A172 (cell line): Measurements from ENCODE around the gene MYO9B. TPM values are rescaled to one million over a fixed set of nuclear protein-coding genes. Genes with fewer than 3 reads are reported as not detected.

Source experiments
- DNase-seq: peaks from one replicate; pipeline ENCODE4 v3.0.0-alpha.2; 2015; ENCODE audit warnings: low spot score
- total RNA-seq: library from RNA; depleted of rRNA; stranded (reverse); fragments of >200 nt; shearing (Covaris generic); gene quantifications from 2 replicates; pipeline ENCODE4 v1.2.3, GENCODE V29; 2014; rRNA removed

The MYO9B gene
- total RNA-seq: 37.6 and 43.8 TPM in 2 replicates

- peak; percentile 98 for DNase-seq
These were observed at the start of gene MYO9B, which contains the start of gene HAUS8 for GRCh38 chr19:17075035-17075863. MYO9B (plus strand) TSS chr19:17075777; CDS start chr19:17101718, 25,941 bp downstream. HAUS8 (minus strand) TSS chr19:17075452; CDS start chr19:17075422, 30 bp downstream.

GRCh38 chr19:17025991-17026658, 49.5 kb upstream of the MYO9B start:
- no peak for DNase-seq

DNA sequence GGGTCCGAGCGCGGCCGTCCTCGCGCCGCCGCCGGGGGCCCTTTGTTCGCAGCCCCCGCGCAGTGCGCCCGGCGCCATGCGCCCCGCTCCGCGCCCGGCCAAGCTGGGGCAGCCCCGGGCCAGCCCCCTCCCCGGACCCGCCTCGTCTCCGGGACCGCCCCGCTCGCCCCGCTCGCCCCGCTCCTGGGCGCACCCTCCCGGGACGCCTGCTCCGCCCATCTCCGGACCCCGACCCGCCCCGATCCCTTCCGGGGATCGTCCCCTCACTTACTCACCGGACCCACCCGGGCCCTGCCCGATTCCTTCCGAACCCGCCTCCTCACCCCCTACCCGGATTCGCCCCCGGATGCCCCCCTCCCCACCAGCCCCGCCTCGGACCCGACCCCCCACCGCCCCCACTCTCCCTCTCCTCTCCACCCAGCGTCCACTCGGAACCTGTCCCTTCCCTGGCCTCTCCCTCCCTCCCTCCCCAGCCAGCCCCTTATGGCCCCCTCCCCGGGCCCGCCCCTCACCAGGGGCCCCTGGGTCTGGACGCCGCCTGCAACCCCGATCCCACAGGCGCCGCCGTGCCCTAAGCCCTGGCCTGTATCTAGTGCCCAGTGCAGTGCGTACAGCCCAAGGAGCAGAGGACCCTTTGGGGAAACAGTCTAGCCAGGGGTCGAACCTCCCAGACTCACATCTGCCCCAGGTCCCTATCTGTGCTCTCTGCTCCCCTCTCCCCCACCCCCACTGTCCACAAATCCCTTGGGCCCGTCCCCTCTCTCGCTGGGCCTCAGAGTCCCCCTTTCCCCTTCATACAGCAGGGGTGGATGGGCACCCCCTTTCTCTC, 48.7 kb upstream of the MYO9B start, which contains the start of gene CPAMD8:
Gene CPAMD8, minus strand, starts transcription at position 105 of the 829 bp plus-strand sequence. CDS start 168 bp downstream, outside the sequence.
- DNase-seq: no peak

DNA sequence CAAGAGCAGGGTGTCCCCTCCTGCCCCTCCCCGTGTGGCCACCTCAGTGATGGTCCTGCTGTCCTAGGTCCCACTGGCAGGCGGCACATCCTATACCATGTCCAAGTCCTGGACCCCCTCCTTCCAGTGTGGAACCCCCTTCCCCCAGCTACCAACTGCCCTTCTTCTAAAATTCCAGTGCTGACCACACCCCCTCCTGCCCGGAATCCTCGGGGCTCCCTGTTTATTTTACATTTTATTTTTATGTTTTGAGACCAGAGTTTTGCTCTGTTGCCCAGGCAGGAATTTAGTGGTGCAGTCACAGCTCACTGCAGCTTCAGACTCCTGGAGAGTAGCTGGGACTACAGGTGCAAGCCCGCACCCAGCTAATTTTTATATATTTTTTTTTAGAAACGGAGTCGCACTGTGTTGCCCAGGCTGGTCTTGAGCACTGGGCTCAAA, 48.0 kb upstream of the MYO9B start:
- no peak for DNase-seq

DNA sequence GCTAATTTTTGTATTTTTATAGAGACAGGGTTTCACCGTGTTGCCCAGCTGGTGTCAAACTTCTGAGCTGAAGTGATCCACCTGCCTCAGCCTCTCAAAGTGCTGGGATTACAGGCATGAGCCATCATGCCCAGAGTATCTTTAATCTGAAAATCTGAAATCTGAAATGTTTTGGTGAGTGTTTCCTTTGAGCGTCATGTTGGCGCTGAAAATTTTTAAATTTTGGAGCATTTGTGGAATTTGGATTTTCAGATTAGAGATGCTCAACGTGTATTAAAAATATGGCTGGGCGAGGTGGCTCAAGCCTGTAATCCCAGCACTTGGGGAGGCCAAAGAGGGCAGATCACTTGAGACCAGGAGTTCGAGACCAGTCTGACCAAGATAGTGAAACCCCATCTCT, 43.8 kb upstream of the MYO9B start:
- no peak for DNase-seq

DNA sequence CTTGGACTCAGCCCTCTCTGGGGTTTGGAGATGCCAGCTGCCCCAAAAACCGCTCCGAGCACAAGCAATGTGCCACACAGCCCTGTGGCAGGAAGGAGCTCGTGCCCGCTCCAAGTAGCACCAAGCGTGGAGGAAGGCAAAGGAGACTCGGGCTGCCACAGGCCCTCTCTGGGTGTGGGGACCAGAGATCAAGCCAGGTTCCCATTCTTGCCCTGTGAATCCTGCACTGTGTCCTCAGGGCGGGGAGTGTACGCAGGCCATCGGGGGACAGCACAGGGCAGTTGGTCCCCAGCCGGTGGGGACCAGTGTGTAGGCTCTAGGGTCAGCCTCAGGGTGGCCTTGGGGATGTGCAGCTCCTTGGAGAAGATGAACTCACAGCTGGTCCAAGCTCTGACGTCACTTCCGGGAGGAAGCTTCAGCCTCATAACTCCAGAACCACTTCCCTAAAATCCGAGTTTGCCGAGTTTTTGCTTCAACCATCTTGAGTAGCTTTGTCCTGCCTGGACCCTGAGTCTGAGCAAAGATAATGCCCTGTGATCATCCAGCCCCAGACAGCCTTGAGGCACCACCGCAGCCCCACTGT, 39.6 kb upstream of the MYO9B start:
- DNase-seq: no peak

DNA sequence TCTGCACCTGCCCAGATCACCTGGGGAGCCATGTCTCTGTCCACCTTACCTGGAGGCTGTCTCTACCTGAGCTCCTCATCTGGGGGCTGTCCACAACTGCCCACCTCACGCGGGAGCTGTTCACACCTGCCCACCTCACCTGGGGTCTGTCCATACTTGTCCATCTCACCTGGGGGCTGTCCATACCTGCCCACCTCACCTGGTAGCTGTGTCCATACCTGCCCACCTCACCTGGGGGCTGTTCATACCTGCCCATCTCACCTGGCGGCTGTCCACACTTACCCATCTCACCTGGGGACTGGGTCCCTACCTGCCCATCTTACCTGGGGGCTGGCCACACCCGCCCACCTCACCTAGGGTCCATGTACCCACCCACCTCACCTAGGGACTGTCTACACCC, 38.9 kb upstream of the MYO9B start:
- DNase-seq: no peak

GRCh38 chr19:17037184-17037583, 38.4 kb upstream of the MYO9B start:
- DNase-seq: no peak

- no peak for DNase-seq
These were observed 37.5 kb upstream of the MYO9B start for GRCh38 chr19:17037966-17038500.

DNA sequence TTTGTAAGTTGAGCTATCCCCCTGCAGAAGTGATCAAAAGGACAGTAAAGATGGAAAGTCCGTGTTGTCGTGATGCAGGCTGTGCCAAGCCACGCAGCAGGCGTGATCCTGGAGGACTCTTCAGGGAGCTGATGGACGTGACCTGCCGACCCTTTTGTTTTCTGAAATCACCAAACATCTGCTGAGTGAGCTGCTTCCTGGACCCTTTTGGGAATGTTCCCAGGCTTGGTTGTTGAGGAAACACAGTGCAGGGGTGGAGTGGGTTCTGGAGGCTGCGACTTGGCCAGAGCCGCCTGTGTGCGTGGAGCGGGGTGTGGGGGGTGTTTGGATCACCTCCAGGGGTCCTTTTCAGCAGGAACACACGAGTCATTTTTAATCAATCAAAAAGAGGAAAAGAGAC, 33.6 kb upstream of the MYO9B start:
- DNase-seq: no peak

- DNase-seq: no peak
These were observed 31.8 kb upstream of the MYO9B start for GRCh38 chr19:17043744-17044143.

DNA sequence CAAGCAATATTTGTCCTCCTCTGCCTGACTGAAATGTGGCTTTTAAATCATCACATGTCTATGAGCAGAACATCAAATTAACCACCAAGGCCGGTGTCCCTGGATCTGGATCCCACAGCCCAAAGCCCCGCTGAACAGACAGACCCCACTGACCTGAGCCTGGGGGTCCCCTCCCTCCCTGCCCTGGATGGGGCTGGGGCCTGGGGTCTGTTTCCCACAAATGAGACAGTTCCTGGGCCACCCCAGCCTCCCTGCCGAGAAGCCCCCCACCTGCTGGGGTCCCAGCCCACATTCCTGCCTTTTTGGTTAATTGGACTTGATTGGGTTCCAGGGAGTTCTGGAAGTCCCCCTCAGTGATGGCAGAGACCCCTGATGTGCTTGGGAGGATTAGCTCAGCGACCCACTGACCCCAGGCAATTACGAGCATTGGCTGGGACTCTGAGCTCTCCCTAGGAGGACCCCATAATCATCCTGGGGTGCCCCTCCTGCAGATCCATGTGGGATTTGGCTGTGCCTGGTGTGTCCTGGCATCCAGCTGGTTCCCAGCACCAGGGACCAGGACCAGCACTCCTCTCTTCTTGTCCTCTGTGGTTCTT, 29.6 kb upstream of the MYO9B start:
- no peak for DNase-seq

DNA sequence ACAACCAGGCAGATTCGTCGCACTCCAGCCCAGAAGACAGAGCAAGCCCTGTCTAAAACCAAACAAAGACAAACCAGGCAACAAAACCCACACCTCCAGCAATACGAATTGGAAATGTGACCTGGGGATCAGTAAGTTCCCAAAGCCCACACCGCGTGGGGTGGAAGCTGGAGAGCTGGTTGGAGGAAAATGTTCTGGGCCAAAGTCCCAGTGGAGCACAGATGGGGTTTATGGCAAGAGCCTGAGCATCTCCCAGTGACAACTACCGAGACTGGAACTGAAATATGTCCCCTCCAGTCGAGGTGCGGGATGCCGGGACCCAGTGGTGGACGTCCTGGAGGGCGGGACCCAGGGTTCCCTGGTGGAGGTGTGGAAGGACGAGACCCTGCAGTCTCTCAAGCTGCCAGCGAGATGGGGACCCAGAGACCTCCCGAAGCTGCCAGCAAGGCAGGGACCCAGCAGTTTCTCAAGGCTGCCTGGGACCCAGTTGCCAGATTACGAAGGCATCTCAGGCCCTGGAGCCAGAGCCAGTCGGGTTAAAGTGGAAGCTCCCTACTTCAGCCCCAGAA, 26.6 kb upstream of the MYO9B start:
- DNase-seq: no peak

DNA sequence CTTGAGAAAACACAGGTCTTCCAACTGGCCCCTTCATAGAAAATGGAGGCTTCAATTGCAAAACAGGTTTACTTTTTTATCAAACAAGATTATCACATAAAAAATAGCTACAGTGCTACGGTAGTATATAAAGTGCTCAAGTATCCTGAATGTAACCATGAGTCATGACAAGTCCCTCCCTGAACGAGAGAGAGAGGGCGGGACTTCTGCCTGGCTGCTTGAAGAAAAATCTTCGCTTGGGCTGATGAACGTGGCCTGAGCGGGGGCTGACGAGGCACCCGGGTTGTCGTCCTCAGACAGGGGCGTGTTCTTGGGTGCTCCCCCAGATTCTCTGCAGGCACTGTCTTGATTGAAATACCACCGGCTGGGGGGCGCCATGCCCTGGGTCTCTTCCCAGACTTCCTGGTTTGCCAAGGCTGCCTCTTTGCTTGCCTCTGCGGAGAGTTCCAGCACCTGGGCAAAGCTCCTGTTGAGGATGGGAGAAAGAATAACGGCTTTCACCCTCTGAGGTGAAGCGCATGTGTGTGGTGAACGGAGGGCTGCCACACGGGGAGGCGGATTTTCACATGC, 25.8 kb upstream of the MYO9B start:
- DNase-seq: peak; percentile 71

DNA sequence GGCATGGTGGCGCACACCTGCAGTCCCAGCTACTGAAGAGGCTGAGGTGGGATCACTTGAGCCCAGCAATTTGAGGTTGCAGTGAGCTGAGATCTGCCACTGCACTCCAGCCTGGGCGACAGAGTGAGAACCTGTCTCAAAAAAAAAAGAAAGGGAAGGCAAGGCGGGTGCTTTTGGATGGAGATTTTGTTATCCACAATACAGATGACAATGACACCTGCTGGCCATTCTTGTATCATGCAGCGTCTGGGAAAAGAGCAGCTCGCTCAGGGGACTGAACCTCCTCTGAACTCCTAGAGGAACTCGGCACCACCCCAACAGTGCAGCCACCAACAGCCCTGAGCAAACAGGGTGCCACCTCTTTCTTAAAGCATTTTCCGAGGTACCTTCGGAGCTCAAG, 23.1 kb upstream of the MYO9B start:
- DNase-seq: peak; percentile 41

DNA sequence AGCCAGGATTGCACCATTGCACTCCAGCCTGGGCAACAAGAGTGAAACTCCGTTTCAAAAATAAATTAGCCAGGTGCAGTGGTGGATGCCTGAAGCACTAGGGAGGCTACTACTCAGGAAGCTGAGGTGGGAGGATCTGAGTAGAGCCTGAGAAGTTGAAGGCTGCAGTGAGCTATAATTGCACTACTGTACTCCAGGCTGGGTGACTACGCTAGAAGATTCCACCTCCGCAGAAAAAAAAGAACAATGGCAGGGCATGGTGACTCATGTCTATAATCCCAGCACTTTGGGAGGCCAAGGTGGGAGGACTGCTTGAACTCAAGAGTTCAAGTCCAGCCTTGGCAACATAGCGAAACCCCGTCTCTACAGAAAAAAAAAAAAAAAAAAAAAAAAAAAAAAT, 20.8 kb upstream of the MYO9B start:
- DNase-seq: peak; percentile 31

- DNase-seq: no peak
These were observed 19.9 kb upstream of the MYO9B start for GRCh38 chr19:17055636-17056035.

DNA sequence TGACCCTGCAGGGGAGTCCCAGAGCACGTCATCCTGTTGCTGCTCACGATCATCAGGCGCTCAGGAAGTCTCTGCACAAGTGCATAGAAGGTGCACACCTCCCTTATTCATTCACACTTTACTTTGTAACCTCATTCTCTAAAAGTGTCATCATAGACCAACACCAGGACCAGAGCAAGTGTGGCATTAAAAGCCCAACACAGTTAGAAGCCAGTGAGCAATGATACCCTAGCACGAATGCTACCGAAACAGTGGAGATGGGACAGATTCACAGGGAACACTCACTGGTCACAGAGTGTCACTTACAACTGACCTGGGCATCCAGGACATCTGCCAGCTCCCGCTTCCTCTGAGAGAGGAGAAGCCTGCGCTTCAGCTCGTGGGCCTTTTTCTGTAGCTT, 17.3 kb upstream of the MYO9B start:
- DNase-seq: peak; percentile 34

GRCh38 chr19:17060802-17061201, 14.8 kb upstream of the MYO9B start:
- no peak for DNase-seq

- DNase-seq: no peak
These were observed 14.4 kb upstream of the MYO9B start for GRCh38 chr19:17061205-17061604.
